Fibroblast of lung (primary cell): ENCODE measurements around the gene TRAPPC14. TPM values are rescaled to one million over a fixed set of nuclear protein-coding genes. Genes with fewer than 3 reads are reported as not detected.
A peak's percentile ranks its signal among the peaks of the same experiment; 100 is the strongest.

Experiments
- DNase-seq, 2 donors: peaks; one replicate each; pipeline versions ENCODE4 v3.0.0 to v3.0.0-alpha.2; 2010; ENCODE audit warnings: low read depth in 2 of 2
- H2AFZ ChIP-seq: 2 replicates; pipeline ENCODE4 v1.5.1; 2012; ENCODE audit warnings: low read length, control low read depth, inconsistent platforms
- H3K27ac ChIP-seq: 2 replicates; pipeline ENCODE4 v1.5.1; 2011; ENCODE audit warnings: low read length, control low read depth; ENCODE audit not compliant: insufficient read depth
- H3K27me3 ChIP-seq: 2 replicates; pipeline ENCODE4 v1.5.1; 2011; ENCODE audit warnings: mild to moderate bottlenecking, low read length; ENCODE audit not compliant: control insufficient read depth, insufficient read depth
- H3K36me3 ChIP-seq: 2 replicates; pipeline ENCODE4 v1.5.1; 2011; ENCODE audit warnings: low read length; ENCODE audit not compliant: control insufficient read depth, insufficient read depth
- H3K4me1 ChIP-seq: 2 replicates; pipeline ENCODE4 v1.5.1; 2011; ENCODE audit warnings: low read length; ENCODE audit not compliant: control insufficient read depth, insufficient read depth; ENCODE audit errors: extremely low read depth
- H3K4me2 ChIP-seq: 2 replicates; pipeline ENCODE4 v1.5.1; 2011; ENCODE audit warnings: low read length, control low read depth; ENCODE audit not compliant: insufficient read depth; ENCODE audit errors: extremely low read depth
- H3K4me3 ChIP-seq, 4 experiments: fragments of 200-600 bp in 1 of 4; sonication (generic) in 1 of 4; replicated peaks in 1 of 4; 2 replicates each; pipeline ENCODE4 v1.5.1; 2011 to 2016; ENCODE audit warnings: low read length in 4 of 4, low read depth in 3 of 4, mild to moderate bottlenecking in 3 of 4, control low read depth in 2 of 4, inconsistent platforms in 1 of 4, mixed read lengths in 1 of 4; ENCODE audit not compliant: insufficient read depth in 1 of 4; ENCODE audit errors: control extremely low read depth in 1 of 4
- H3K79me2 ChIP-seq: 2 replicates; pipeline ENCODE4 v1.5.1; 2012; ENCODE audit warnings: mild to moderate bottlenecking, low read length, inconsistent platforms; ENCODE audit not compliant: control insufficient read depth, insufficient read depth
- H3K9ac ChIP-seq: 2 replicates; pipeline ENCODE4 v1.5.1; 2011; ENCODE audit warnings: mild to moderate bottlenecking, low read length, control low read depth; ENCODE audit not compliant: insufficient read depth
- H3K9me3 ChIP-seq: 2 replicates; pipeline ENCODE4 v1.5.1; 2012; ENCODE audit warnings: low read depth, low read length; ENCODE audit not compliant: control insufficient read depth, insufficient read depth
- H4K20me1 ChIP-seq: 2 replicates; pipeline ENCODE4 v1.5.1; 2011; ENCODE audit warnings: low read length; ENCODE audit not compliant: control insufficient read depth, insufficient read depth; ENCODE audit errors: extremely low read depth
- EZH2 ChIP-seq: IDR thresholded peaks from 2 replicates; pipeline ENCODE4 v1.5.1; 2012; ENCODE audit warnings: low read length, control low read depth, mild to moderate bottlenecking; ENCODE audit errors: missing control alignments
- polyA plus RNA-seq, 2 donors: library from polyadenylated mRNA; depleted of rRNA in 1 of 2; stranded (reverse) in 1 of 2; unstranded in 1 of 2; fragments of >200 nt; gene quantifications; 2 replicates each; pipeline ENCODE4 v1.2.1, GENCODE V29; 2011 to 2012; ENCODE audit warnings: missing spikeins in 1 of 2
- total RNA-seq: library from RNA; depleted of rRNA; stranded (reverse); fragments of >200 nt; gene quantifications from 2 replicates; pipeline ENCODE4 v1.2.1, GENCODE V29; 2014
- TF ChIP-seq, protein P1 (sequence below), 2 donors: IDR thresholded peaks in 1 of 2; conservative IDR thresholded peaks in 1 of 2; 1 replicate in 1 of 2; 2 replicates in 1 of 2; pipeline ENCODE4 v1.5.1; 2011 to 2012; ENCODE audit warnings: low read length in 2 of 2, control low read depth in 1 of 2, inconsistent platforms in 1 of 2, low read depth in 1 of 2, mild to moderate bottlenecking in 1 of 2

TRAPPC14 gene
- total and polyA plus RNA-seq, 2 donors (not counting 1 experiment from before 2014, with no cell fraction given): 1.9 to 5.9 TPM

GRCh38 chr7:100160067-100160466 lies 1.5 kb upstream of the TRAPPC14 start:
- peaks cover 4% of the 10 kb centered on the region for H3K4me1 ChIP-seq

DNA sequence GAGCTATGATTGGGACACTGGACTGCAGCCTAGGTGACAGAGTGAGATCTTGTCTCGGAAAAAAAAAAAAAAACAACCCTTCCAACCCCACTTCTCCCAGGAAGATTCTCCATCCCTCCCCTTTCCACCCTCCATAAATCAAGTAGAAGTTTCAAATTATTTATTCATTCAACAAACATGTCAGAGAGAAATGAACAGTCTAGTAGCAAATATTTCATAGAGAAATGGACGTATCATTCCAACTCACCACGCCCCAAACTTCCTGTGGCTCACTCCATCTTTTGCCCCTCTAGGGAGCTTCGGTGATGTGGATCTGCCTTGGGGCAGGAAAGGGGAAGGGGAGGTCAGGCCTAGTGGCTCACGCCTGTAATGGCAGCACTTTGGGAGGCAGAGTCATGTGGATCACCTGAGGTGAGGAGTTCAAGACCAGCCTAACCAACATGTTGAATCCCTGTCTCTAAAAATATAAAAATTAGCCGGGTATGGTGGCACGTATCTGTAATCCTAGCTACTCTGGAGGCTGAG lies 638 bp upstream of the TRAPPC14 start:
- Histone ChIP-seq H3K79me2 (peaks cover 8% of the 10 kb centered on the region), H3K4me2 (peak overlapping the region; percentile 74), H3K4me3 (peak overlapping the region; percentile 67 to 84 (median 70)), H3K27ac (peak overlapping the region; percentile 68), H3K27me3 (no peaks in the 10 kb centered on the region), H3K9me3 (no peaks in the 10 kb centered on the region), H2AFZ (no peak overlapping the region), H3K4me1 (peaks cover 4% of the 10 kb centered on the region), H3K36me3 (peaks cover 19% of the 10 kb centered on the region), H3K9ac (no peak overlapping the region), H4K20me1 (no peaks in the 10 kb centered on the region)
- no peak for DNase-seq
- TF ChIP-seq, protein P1, sequence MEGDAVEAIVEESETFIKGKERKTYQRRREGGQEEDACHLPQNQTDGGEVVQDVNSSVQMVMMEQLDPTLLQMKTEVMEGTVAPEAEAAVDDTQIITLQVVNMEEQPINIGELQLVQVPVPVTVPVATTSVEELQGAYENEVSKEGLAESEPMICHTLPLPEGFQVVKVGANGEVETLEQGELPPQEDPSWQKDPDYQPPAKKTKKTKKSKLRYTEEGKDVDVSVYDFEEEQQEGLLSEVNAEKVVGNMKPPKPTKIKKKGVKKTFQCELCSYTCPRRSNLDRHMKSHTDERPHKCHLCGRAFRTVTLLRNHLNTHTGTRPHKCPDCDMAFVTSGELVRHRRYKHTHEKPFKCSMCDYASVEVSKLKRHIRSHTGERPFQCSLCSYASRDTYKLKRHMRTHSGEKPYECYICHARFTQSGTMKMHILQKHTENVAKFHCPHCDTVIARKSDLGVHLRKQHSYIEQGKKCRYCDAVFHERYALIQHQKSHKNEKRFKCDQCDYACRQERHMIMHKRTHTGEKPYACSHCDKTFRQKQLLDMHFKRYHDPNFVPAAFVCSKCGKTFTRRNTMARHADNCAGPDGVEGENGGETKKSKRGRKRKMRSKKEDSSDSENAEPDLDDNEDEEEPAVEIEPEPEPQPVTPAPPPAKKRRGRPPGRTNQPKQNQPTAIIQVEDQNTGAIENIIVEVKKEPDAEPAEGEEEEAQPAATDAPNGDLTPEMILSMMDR (conservative IDR thresholded peaks at IDR 0.05 in 1 of 2, IDR thresholded peaks at IDR 0.05 in 1 of 2; ENCODE audit: low read depth in 1 of 2, low read length in 2 of 2): no peak
- no peak for TF ChIP-seq EZH2

More at GRCh38 chr7:100160067-100160466, 1.5 kb upstream of the TRAPPC14 start:
- no peak overlapping the region for H3K4me3 ChIP-seq
- no peak overlapping the region for H3K4me2 ChIP-seq
- no peak overlapping the region for H2AFZ ChIP-seq
- TF ChIP-seq, protein P1 (conservative IDR thresholded peaks at IDR 0.05 in 1 of 2, IDR thresholded peaks at IDR 0.05 in 1 of 2; ENCODE audit: low read depth in 1 of 2, low read length in 2 of 2): no peak
- TF ChIP-seq EZH2: no peak
- H3K36me3 ChIP-seq: peaks cover 18% of the 10 kb centered on the region
- DNase-seq: no peak
- no peak overlapping the region for H3K9ac ChIP-seq
- no peaks in the 10 kb centered on the region for H3K27me3 ChIP-seq
- H3K79me2 ChIP-seq: peaks cover 8% of the 10 kb centered on the region
- no peaks in the 10 kb centered on the region for H3K9me3 ChIP-seq
- no peaks in the 10 kb centered on the region for H4K20me1 ChIP-seq
- no peak overlapping the region for H3K27ac ChIP-seq

DNA sequence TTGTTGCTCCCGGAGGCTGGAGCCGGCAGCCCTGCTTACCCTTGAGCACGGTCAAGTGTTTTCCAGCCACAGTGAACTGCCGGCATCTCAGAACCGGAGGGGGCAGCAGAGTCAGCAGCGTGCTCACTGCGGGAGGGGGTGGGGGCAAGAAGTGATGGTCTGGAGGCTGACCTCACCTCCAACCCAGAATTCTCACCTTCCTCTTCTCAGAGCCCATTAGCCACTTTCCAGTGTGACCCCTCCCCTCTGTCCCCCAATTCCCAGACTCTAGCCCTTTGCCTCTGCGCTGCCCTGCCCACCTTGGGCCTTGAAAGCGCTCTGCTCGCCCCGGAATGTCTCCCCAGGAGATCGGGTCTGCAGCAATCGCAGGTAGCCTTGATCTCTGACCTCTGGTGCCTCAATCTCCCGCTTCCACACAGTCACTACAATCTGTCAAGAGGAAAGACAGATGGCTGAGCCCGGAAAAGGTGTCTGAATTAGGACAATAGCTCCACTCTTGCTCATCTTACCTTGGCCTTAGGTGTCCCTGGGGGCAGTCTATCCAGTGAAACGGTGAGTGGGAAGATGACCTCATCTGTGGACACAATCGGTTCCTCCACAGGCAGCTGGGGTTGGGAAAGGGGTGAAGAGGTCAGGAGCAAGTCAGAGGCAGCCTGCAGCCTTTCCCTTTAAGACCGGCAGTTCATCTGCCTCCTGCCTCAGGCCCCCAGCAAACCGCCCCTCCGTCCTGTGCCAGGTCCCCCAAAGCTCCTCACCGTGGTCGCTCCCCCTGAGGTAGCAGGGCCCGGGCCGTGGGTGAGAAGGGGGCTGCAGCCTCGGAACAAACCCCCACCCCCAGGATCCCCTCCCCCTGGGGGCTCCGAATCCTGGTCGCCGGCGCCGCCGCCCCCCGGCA lies 942 bp downstream of the TRAPPC14 start:
- H3K27me3 ChIP-seq: no peaks in the 10 kb centered on the region
- DNase-seq: peak; percentile 48 to 64
- TF ChIP-seq, protein P1 (conservative IDR thresholded peaks at IDR 0.05 in 1 of 2, IDR thresholded peaks at IDR 0.05 in 1 of 2; ENCODE audit: low read depth in 1 of 2, low read length in 2 of 2): peak in 1 of 2 donors; percentile 18
- TF ChIP-seq EZH2: no peak
- peak overlapping the region; percentile 81 for H3K9ac ChIP-seq
- H3K4me3 ChIP-seq: peak overlapping the region; percentile 57 to 84 (median 70)
- no peaks in the 10 kb centered on the region for H4K20me1 ChIP-seq
- H2AFZ ChIP-seq: no peak overlapping the region
- H3K9me3 ChIP-seq: no peaks in the 10 kb centered on the region
- H3K79me2 ChIP-seq: peaks cover 8% of the 10 kb centered on the region
- H3K36me3 ChIP-seq: peaks cover 19% of the 10 kb centered on the region
- H3K27ac ChIP-seq: peak overlapping the region; percentile 68
- H3K4me1 ChIP-seq: peaks cover 4% of the 10 kb centered on the region
- H3K4me2 ChIP-seq: peak overlapping the region; percentile 90
